Left lung (tissue), 10 donors: ENCODE results near the gene CAMTA1. TPM values are rescaled to one million over a fixed set of nuclear protein-coding genes. Genes with fewer than 3 reads are reported as not detected.
A peak's percentile ranks its signal among the peaks of the same experiment; 100 is the strongest.

Experiments
- ATAC-seq: fragments of 200-7000 bp; cut with Tn5 transposase; one replicate; pipeline ENCODE4 v1.9.1; 2020; ENCODE audit warnings: moderate library complexity
- DNase-seq, 4 donors: peaks; one replicate each; pipeline ENCODE4 v3.0.0-alpha.2; 2013 to 2020
- H3K27ac ChIP-seq, 2 donors: fragments of 200-600 bp; sonication (generic) in 1 of 2; one replicate each; pipeline versions ENCODE4 v1.5.0 to v1.8.0; 2020 to 2021
- H3K27me3 ChIP-seq, 2 donors: fragments of 200-600 bp; sonication (generic) in 1 of 2; one replicate each; pipeline versions ENCODE4 v1.5.0 to v1.8.0; 2020 to 2021
- H3K36me3 ChIP-seq, 2 donors: fragments of 200-600 bp; sonication (generic) in 1 of 2; one replicate each; pipeline versions ENCODE4 v1.5.0 to v1.8.0; 2020 to 2021
- H3K4me1 ChIP-seq, 2 donors: fragments of 200-600 bp; one replicate each; pipeline ENCODE4 v1.8.0; 2021
- H3K4me3 ChIP-seq, 2 donors: fragments of 200-600 bp; sonication (generic) in 1 of 2; one replicate each; pipeline versions ENCODE4 v1.5.0 to v1.8.0; 2020 to 2021; ENCODE audit warnings: mild to moderate bottlenecking in 1 of 2
- H3K9me3 ChIP-seq, 2 donors: fragments of 200-600 bp; sonication (generic) in 1 of 2; one replicate each; pipeline versions ENCODE4 v1.5.0 to v1.8.0; 2020 to 2021
- intact Hi-C, 2 donors: fragments of 100-400 bp; cut with DNase I; formaldehyde crosslinking; loops; one replicate each; pipeline versions ENCODE4 v1.11.2 to v1.14.2; 2022
- polyA plus RNA-seq, 6 donors: library from polyadenylated mRNA; unstranded; fragments of 120-200 nt; gene quantifications; one replicate each; pipeline ENCODE4 v1.2.1, GENCODE V29; 2013; ENCODE audit not compliant: insufficient read length in 6 of 6
- total RNA-seq, 2 donors: library from RNA; stranded (reverse); fragmentation: NEBNext Ultra II Directional; extraction: Animal tissue kit (Norgen Biotek cat#: 25700); gene quantifications; one replicate each; pipeline ENCODE4 v1.2.1, GENCODE V29; 2021
- TF ChIP-seq, protein P1 (sequence below), 2 donors: fragments of 200-600 bp; sonication (generic) in 1 of 2; IDR thresholded peaks; one replicate each; pipeline versions ENCODE4 v1.5.0 to v1.8.0; 2021; ENCODE audit warnings: antibody characterized with exemption in 2 of 2
- donor health status: DM: no; HTN: yes; CAD: no.
- donor health status: DM: no; HTN: no; CAD: no.

The CAMTA1 gene
- total and polyA plus RNA-seq, 8 donors, result 42.7 to 69.1 (median 49.4) TPM

DNA sequence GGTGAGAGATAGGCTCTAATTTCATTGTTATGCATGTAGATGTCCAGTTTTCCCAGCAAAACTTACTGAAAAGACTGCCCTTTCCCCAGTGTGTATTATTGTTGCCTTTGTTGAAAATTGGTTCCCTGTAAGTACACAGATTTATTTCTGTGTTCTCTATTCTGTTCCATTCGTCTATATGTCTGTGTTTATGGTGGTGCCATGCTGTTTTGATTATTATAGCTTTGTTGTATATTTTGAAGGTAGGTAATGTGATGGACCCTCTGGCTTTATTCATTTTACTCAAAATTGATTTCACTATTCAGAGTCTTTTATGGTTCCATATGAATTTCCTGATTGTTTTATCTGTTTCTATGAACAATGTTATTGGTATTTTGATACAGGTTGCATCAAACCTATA is 610.0 kb downstream of the CAMTA1 start:
- no peaks in the 10 kb centered on the region for H3K27me3 ChIP-seq
- intact Hi-C loops, result no loop called here
- ATAC-seq, result no peak
- no peak for DNase-seq
- TF ChIP-seq, protein P1, sequence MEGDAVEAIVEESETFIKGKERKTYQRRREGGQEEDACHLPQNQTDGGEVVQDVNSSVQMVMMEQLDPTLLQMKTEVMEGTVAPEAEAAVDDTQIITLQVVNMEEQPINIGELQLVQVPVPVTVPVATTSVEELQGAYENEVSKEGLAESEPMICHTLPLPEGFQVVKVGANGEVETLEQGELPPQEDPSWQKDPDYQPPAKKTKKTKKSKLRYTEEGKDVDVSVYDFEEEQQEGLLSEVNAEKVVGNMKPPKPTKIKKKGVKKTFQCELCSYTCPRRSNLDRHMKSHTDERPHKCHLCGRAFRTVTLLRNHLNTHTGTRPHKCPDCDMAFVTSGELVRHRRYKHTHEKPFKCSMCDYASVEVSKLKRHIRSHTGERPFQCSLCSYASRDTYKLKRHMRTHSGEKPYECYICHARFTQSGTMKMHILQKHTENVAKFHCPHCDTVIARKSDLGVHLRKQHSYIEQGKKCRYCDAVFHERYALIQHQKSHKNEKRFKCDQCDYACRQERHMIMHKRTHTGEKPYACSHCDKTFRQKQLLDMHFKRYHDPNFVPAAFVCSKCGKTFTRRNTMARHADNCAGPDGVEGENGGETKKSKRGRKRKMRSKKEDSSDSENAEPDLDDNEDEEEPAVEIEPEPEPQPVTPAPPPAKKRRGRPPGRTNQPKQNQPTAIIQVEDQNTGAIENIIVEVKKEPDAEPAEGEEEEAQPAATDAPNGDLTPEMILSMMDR (IDR thresholded peaks at IDR 0.05), result no peak
- H3K9me3 ChIP-seq, result peaks cover 0 to 21% of the 10 kb centered on the region in 2 donors
- H3K36me3 ChIP-seq, result no peaks in the 10 kb centered on the region
- H3K4me1 ChIP-seq, result no peaks in the 10 kb centered on the region
- H3K4me3 ChIP-seq, result no peak overlapping the region
- H3K27ac ChIP-seq, result no peak overlapping the region

DNA sequence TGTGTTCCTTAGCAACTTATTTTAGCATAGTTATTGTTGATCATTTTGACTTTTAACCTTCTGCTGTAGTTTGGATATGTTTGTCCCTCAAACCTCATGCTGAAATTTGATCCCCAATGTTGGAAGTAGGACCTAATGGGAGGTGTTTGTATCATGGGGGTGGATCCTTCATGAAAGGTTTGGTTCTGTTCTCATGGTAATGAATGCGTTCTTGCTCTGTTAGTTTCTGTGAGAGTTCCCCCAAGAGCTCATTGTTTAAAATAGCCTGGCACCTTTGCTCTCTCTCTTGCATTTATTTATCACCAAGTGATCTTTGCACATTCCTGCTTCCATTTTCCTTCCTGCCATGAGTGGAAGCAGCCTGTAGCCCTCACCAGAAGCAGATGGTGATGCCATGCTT is 613.7 kb downstream of the CAMTA1 start:
- Histone ChIP-seq H3K4me1 (no peaks in the 10 kb centered on the region), H3K4me3 (no peak overlapping the region), H3K27ac (no peak overlapping the region), H3K9me3 (peaks cover 0 to 21% of the 10 kb centered on the region in 2 donors), H3K36me3 (no peaks in the 10 kb centered on the region), H3K27me3 (no peaks in the 10 kb centered on the region)
- DNase-seq, result no peak
- TF ChIP-seq, protein P1 (IDR thresholded peaks at IDR 0.05), result no peak
- ATAC-seq, result no peak
- intact Hi-C loops, result no loop called here

DNA sequence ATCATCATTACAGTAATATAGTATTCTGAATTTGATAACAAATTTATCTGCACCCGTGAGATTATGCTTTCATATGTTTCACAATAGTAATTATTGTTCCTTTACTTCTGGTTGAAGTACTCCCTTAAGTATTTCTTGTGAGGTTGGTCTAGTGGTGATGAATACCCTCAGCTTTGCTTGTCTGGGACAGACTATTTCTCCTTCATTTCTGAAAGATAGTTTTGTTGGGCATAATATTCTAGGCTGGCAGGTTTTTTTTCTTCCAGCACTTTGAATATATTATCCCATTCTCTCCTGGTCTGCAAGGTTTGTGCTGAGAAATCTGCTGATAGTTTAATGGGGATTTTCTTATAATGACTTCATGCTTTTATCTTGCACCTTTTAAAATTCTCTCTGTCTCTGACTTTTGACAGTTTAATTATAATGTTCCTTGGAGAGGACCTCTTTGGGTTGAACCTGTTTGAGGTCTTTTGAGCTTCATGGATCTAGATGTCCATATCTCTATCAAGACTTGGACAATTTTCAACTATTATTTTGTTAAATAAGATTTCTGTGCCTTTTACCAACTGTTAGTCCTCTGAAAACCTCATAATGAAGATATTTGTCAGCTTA is 614.4 kb downstream of the CAMTA1 start:
- TF ChIP-seq, protein P1 (IDR thresholded peaks at IDR 0.05), result no peak
- DNase-seq (no peak), ATAC-seq (no peak)
- H3K4me3 ChIP-seq, result no peak overlapping the region
- intact Hi-C loops, result no loop called here
- no peaks in the 10 kb centered on the region for H3K4me1 ChIP-seq
- no peak overlapping the region for H3K27ac ChIP-seq
- no peaks in the 10 kb centered on the region for H3K36me3 ChIP-seq
- H3K9me3 ChIP-seq, result peaks cover 0 to 21% of the 10 kb centered on the region in 2 donors
- no peaks in the 10 kb centered on the region for H3K27me3 ChIP-seq

DNA sequence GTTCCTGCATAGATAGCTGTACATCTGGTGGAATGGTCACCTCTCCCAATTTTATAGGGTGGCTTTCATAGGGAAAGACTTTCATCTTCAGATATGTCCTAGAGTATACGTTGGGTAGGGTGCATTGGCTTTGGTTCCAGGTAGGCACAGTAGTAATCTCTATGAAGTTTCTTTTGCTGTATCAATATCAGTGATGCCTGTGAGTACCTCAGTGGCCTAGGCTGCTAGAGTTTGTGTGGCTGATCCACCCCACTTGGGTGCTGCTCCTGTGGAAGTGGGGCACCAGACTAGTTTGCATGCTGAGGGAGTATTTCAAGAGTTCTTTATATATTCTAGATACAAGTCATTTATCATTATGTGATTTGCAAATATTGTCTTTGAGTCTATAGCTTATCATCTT is 615.3 kb downstream of the CAMTA1 start:
- Histone ChIP-seq H3K27ac (no peak overlapping the region), H3K27me3 (no peaks in the 10 kb centered on the region), H3K9me3 (peaks cover 0 to 14% of the 10 kb centered on the region in 2 donors), H3K36me3 (no peaks in the 10 kb centered on the region), H3K4me3 (no peak overlapping the region), H3K4me1 (no peaks in the 10 kb centered on the region)
- intact Hi-C loops, result no loop called here
- TF ChIP-seq, protein P1 (IDR thresholded peaks at IDR 0.05), result no peak
- DNase-seq, result no peak
- no peak for ATAC-seq

DNA sequence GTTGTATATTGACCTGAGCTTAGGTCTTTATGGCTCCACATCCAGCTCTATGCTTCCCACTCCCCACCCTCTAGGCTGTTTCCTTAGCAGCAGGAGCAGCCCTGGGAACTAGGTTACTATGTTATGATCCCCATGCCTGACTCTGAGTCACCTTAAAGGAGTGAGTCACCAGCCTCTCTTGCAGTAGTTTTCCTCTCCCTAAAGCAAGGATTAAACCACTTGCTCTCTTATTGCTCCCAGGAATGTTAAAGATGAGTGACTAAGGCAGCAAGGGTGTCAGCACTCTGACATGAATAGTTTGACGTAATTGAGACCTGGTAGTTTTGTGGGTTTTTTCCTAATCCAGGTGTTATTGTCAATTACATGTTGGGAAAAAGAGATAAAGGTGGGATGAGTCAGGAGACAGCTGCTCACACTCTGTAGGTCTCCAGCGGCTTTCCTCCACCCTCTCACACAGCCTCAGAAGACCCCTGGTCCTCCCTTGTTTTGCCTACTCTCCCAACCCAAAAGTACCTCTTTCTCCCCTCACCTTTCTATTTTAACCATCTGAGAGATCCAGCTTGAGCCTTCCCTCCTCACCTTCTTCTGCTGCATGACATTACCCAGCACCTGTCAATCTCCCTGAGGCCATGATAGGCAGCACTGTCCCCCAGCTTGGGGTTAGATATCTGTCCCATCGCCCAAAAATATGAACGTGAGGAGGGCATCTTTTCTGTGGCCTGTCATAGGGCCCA is 616.7 kb downstream of the CAMTA1 start:
- TF ChIP-seq, protein P1 (IDR thresholded peaks at IDR 0.05), result no peak
- no peak overlapping the region for H3K27ac ChIP-seq
- ATAC-seq (peak; percentile 97), DNase-seq (no peak)
- intact Hi-C loops, result no loop called here
- no peak overlapping the region for H3K4me3 ChIP-seq
- no peaks in the 10 kb centered on the region for H3K36me3 ChIP-seq
- peaks cover 0 to 5% of the 10 kb centered on the region in 2 donors for H3K9me3 ChIP-seq
- H3K4me1 ChIP-seq, result no peaks in the 10 kb centered on the region
- no peaks in the 10 kb centered on the region for H3K27me3 ChIP-seq
